ENCODE data around the gene TCF7. TPM values are rescaled to one million over a fixed set of nuclear protein-coding genes. Genes with fewer than 3 reads are reported as not detected.

Gene TCF7
- total and polyA plus RNA-seq, 7 donors, result 0.24 to 2.6 (median 1.0) TPM

GRCh38 chr5:134084570-134084969 is 29.9 kb upstream of the TCF7 start:
- H3K9me3 ChIP-seq, result no peaks in the 10 kb centered on the region
- no peaks in the 10 kb centered on the region for H3K27me3 ChIP-seq (ENCODE audit: insufficient read depth in 3 of 3, low read length in 2 of 3)
- no peaks in the 10 kb centered on the region for H3K36me3 ChIP-seq (ENCODE audit: insufficient read depth in 1 of 2, low read depth in 1 of 2)
- ATAC-seq (no peak), DNase-seq (no peak)
- H3K4me1 ChIP-seq, result no peaks in the 10 kb centered on the region
- no peak for TF ChIP-seq CTCF (IDR thresholded peaks at IDR 0.05)
- H3K4me3 ChIP-seq, result no peak overlapping the region
- intact Hi-C loops (cut with DNase I), result no loop called here
- 48 to 79% (median 48%) methylated on average over 2 of the region's 2 CpGs for WGBS, 3 donors
- no peak overlapping the region for H3K27ac ChIP-seq

- ATAC-seq (no peak), DNase-seq (no peak)
- Histone ChIP-seq H3K4me1 (no peaks in the 10 kb centered on the region), H3K9me3 (no peaks in the 10 kb centered on the region), H3K27me3 (ENCODE audit: insufficient read depth in 3 of 3, low read length in 2 of 3) (no peaks in the 10 kb centered on the region), H3K4me3 (no peak overlapping the region), H3K36me3 (ENCODE audit: insufficient read depth in 1 of 2, low read depth in 1 of 2) (no peaks in the 10 kb centered on the region), H3K27ac (no peak overlapping the region)
- intact Hi-C loops (cut with DNase I), result no loop called here
- 81 to 91% (median 84%) methylated on average over 6 of the region's 6 CpGs for WGBS, 3 donors
- no peak for TF ChIP-seq CTCF (IDR thresholded peaks at IDR 0.05)
These were observed 29.1 kb upstream of the TCF7 start for GRCh38 chr5:134085411-134085810.

- Histone ChIP-seq H3K4me1 (no peaks in the 10 kb centered on the region), H3K4me3 (no peak overlapping the region), H3K36me3 (ENCODE audit: insufficient read depth in 1 of 2, low read depth in 1 of 2) (no peaks in the 10 kb centered on the region), H3K9me3 (no peaks in the 10 kb centered on the region), H3K27me3 (ENCODE audit: insufficient read depth in 3 of 3, low read length in 2 of 3) (no peaks in the 10 kb centered on the region), H3K27ac (no peak overlapping the region)
- DNase-seq, result no peak
- no peak for TF ChIP-seq CTCF (IDR thresholded peaks at IDR 0.05)
- WGBS, 3 donors, result 78 to 80% (median 78%) methylated on average over 8 of the region's 8 CpGs
- intact Hi-C loops (cut with DNase I), result no loop called here
- ATAC-seq, result no peak
These were observed 28.1 kb upstream of the TCF7 start for GRCh38 chr5:134086225-134086942.

GRCh38 chr5:134086943-134087305 is 27.6 kb upstream of the TCF7 start:
- H3K9me3 ChIP-seq, result no peaks in the 10 kb centered on the region
- ATAC-seq (no peak), DNase-seq (no peak)
- no peaks in the 10 kb centered on the region for H3K27me3 ChIP-seq (ENCODE audit: insufficient read depth in 3 of 3, low read length in 2 of 3)
- H3K4me1 ChIP-seq, result no peaks in the 10 kb centered on the region
- TF ChIP-seq CTCF (IDR thresholded peaks at IDR 0.05), result no peak
- intact Hi-C loops (cut with DNase I), result no loop called here
- H3K27ac ChIP-seq, result no peak overlapping the region
- H3K4me3 ChIP-seq, result no peak overlapping the region
- no peaks in the 10 kb centered on the region for H3K36me3 ChIP-seq (ENCODE audit: insufficient read depth in 1 of 2, low read depth in 1 of 2)
- 90 to 98% (median 95%) methylated on average over 12 of the region's 12 CpGs for WGBS, 3 donors

GRCh38 chr5:134088291-134088690 is 26.2 kb upstream of the TCF7 start:
- intact Hi-C loops (cut with DNase I), result no loop called here
- ATAC-seq, result no peak
- no peak for DNase-seq
- H3K9me3 ChIP-seq, result no peaks in the 10 kb centered on the region
- H3K27me3 ChIP-seq (ENCODE audit: insufficient read depth in 3 of 3, low read length in 2 of 3), result no peaks in the 10 kb centered on the region
- H3K27ac ChIP-seq, result no peak overlapping the region
- no peak for TF ChIP-seq CTCF (IDR thresholded peaks at IDR 0.05)
- H3K4me1 ChIP-seq, result no peaks in the 10 kb centered on the region
- H3K4me3 ChIP-seq, result no peak overlapping the region
- no peaks in the 10 kb centered on the region for H3K36me3 ChIP-seq (ENCODE audit: insufficient read depth in 1 of 2, low read depth in 1 of 2)

All from psoas muscle (tissue), 8 donors.